ENCODE measurements around the gene ARCN1.
"Not testable (repeated sequence)": the region's sequence is repeated elsewhere in the genome, so short reads cannot be mapped to it uniquely, and the experiment has no call there.

The ARCN1 gene

DNA sequence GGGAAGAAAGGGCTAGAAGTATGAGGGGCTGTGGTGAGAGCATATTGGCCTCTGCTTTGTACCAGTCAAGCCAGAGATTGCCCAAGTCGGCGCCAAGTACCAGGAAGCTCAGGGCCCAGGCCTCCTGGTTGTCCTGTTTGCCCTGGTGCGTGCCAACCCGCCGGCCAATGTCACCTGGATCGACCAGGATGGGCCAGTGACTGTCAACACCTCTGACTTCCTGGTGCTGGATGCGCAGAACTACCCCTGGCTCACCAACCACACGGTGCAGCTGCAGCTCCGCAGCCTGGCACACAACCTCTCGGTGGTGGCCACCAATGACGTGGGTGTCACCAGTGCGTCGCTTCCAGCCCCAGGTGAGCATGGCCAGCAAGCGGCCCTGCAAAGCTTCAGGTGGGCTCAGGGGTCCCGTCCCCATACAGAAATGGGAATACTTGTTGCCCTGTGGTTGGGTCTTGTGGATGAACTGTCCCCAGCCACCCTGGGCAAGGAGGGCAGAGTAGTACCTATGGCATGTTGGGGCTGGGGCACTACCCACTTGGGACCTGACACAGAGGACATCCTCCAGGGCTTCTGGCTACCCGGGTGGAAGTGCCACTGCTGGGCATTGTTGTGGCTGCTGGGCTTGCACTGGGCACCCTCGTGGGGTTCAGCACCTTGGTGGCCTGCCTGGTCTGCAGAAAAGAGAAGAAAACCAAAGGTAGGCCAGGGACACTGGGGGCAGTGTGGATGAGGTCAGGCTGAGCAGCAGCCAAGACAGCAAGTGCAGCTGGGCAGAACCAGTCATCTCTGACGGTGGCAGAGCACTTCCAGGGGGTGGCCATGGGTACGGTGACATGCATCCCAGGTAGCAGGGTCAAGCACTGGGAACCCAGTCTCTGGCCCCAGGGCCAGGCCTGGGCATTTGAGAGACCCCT is 39.1 kb upstream of the ARCN1 start:
- TF ChIP-seq POLR2A (IDR thresholded peaks at IDR 0.05; ENCODE audit: low read depth, low read length), result no peak
- DNase-seq (ENCODE audit: insufficient read length, low spot score), result no peak
- FAIRE-seq, result no peak

GRCh38 chr11:118533769-118534729 is 38.2 kb upstream of the ARCN1 start:
- TF ChIP-seq POLR2A (IDR thresholded peaks at IDR 0.05; ENCODE audit: low read depth, low read length), result no peak
- FAIRE-seq, result no peak
- DNase-seq (ENCODE audit: insufficient read length, low spot score), result no peak

DNA sequence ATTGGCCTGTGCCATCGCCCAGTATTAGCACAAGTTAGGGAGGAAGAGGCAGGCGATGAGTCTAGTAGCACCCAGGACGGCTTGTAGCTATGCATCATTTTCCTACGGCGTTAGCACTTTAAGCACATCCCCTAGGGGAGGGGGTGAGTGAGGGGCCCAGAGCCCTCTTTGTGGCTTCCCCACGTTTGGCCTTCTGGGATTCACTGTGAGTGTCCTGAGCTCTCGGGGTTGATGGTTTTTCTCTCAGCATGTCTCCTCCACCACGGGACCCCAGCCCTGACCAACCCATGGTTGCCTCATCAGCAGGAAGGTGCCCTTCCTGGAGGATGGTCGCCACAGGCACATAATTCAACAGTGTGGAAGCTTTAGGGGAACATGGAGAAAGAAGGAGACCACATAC is 36.9 kb upstream of the ARCN1 start:
- no peak for DNase-seq (ENCODE audit: insufficient read length, low spot score)
- TF ChIP-seq POLR2A (IDR thresholded peaks at IDR 0.05; ENCODE audit: low read depth, low read length), result no peak
- FAIRE-seq, result no peak

- DNase-seq (ENCODE audit: insufficient read length, low spot score) (no peak), FAIRE-seq (no peak)
- no peak for TF ChIP-seq POLR2A (IDR thresholded peaks at IDR 0.05; ENCODE audit: low read depth, low read length)
These were observed 35.5 kb upstream of the ARCN1 start for GRCh38 chr11:118536726-118537125.

DNA sequence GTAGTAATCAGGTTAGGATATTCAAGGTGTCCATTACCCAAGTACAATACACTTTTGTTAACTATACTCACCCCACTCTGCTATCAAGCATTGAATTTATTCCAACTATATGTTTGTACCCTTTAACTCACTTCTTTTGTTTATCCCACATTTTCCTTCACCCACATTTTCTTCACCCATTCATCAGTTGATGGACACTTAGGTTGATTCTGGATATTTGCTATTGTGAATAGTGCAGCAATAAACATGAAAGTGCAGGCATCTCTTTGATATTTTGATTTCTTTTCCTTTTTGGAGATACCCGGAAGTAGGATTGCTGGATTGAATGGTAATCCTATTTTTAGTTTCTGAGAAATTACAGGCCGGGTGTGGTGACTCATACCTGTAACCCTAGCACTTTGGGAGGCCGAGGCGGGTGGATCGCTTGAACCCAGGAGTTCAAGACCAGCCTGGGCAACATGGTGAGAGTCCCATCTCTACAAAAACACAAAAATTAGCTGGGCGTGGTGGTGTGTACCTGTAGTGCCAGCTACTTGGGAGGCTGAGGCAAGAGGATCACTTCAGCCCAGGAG is 34.7 kb upstream of the ARCN1 start:
- no peak for TF ChIP-seq POLR2A (IDR thresholded peaks at IDR 0.05; ENCODE audit: low read depth, low read length)
- FAIRE-seq (no peak), DNase-seq (ENCODE audit: insufficient read length, low spot score) (no peak)

DNA sequence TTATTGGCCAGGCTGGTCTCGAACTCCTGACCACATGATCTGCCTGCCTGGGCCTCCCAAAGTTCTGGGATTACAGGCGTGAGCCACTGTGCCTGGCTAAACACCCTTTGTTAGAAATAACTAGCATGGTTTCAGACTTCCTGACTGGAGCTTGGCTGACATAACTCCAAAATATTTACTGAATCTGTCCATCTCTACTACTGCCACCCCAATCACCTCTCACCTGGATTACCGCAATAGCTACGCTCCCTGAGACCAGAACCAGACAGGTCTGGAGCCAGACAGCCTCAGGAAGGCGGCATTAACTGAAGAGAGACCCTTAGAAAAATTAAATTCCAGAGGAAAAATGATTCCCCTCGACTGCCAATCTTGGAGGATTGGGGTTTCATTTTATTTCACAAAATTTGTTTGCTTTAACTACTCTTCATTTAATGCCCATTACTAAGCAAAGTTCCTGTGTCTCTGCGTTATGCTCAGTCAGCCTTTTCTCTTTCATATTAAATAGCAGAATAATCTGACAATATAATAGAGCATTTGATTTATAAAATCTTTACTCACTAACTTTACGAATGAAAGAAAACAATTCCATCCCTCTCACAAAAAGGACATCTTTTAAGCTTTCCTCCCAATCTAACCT is 28.1 kb upstream of the ARCN1 start:
- FAIRE-seq (no peak), DNase-seq (ENCODE audit: insufficient read length, low spot score) (no peak)
- TF ChIP-seq POLR2A (IDR thresholded peaks at IDR 0.05; ENCODE audit: low read depth, low read length), result no peak

DNA sequence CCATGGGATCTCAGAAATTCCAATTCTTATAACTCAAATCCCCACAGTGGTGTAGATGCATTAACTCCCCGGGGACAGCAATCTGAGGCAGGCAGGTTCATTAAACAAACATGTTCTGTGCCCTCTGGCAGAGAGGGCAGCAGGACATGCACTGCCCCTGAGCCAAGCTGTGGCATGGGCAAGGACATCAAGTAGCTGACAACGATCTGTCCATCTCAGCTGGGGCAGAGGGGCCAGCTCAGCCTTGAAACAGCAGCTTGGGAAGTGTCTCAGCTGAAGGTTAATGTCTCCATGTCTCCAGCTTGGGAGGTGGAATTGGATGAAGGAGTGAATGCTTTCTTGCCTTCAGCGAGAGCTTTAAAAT is 27.6 kb upstream of the ARCN1 start:
- no peak for TF ChIP-seq POLR2A (IDR thresholded peaks at IDR 0.05; ENCODE audit: low read depth, low read length)
- DNase-seq (ENCODE audit: insufficient read length, low spot score) (no peak), FAIRE-seq (no peak)

GRCh38 chr11:118545533-118545932 is 26.7 kb upstream of the ARCN1 start:
- DNase-seq (ENCODE audit: insufficient read length, low spot score), result no peak
- no peak for TF ChIP-seq POLR2A (IDR thresholded peaks at IDR 0.05; ENCODE audit: low read depth, low read length)
- FAIRE-seq, result no peak

DNA sequence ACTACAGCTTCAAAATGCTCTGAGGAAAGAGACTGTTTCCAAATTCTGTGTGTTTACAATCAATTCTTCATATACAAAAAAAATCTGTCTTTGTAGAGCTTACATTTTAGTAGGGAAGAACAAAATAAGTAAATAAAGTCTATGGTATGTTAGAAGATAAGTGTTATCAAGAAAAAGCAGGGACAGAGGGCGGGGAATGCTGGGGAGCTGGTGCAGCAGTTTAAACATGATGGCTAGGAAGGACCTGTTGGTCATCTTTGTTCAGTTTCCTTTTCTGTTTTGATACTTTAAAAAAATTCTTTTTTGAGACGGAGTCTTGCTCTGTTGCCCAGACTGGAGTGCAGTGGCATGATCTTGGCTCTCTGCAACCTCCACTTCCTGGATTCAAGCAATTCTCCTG is 25.1 kb upstream of the ARCN1 start:
- DNase-seq (ENCODE audit: insufficient read length, low spot score) (no peak), FAIRE-seq (no peak)
- TF ChIP-seq POLR2A (IDR thresholded peaks at IDR 0.05; ENCODE audit: low read depth, low read length), result no peak

DNA sequence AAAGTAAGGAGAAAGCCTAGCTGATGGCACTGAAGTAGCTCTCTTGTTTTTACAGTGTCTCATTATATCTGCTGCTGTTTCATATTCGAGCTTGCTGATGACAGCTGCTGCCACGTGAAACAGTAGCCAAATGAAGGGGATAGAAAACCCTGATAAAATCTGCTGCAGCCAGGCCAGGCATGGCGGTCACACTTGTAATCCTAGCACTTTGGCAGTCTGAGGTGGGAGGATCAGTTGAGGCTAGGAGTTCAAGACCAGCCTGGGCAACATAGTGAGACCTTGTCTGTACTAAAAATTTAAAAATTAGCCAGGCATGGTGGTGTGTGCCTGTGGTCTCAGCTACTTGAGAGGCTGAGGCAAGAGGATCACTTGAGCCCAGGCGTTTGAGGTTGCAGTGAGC is 19.9 kb upstream of the ARCN1 start:
- no peak for DNase-seq (ENCODE audit: insufficient read length, low spot score)
- FAIRE-seq, result no peak
- TF ChIP-seq POLR2A (IDR thresholded peaks at IDR 0.05; ENCODE audit: low read depth, low read length), result no peak

- DNase-seq (ENCODE audit: insufficient read length, low spot score) (no peak), FAIRE-seq (no peak)
- TF ChIP-seq POLR2A (IDR thresholded peaks at IDR 0.05; ENCODE audit: low read depth, low read length), result no peak
These were observed 11.4 kb upstream of the ARCN1 start for GRCh38 chr11:118560806-118561205.

GRCh38 chr11:118565051-118565450 is 7.2 kb upstream of the ARCN1 start:
- TF ChIP-seq POLR2A (IDR thresholded peaks at IDR 0.05; ENCODE audit: low read depth, low read length), result no peak
- no peak for DNase-seq (ENCODE audit: insufficient read length, low spot score)
- FAIRE-seq, result no peak

DNA sequence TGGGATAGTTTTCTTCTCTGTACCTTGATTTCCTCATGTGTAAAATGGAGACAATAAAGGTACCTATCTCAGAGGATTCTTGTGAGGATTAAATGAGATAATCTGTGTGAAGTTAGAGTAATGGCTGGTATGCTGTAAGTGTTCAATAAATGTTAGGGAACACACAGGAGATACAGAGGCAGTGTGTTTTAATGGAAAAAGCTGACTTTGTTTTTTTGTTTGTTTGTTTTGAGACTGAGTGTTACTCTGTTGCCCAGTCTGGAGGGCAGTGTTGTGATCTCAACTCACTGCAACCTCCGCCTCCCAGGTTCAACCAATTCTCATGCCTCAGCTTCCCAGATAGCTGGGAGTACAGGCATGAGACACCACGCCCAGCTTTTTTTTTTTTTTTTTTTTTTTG is 2.5 kb upstream of the ARCN1 start:
- no peak for DNase-seq (ENCODE audit: insufficient read length, low spot score)
- no peak for TF ChIP-seq POLR2A (IDR thresholded peaks at IDR 0.05; ENCODE audit: low read depth, low read length)
- FAIRE-seq, result no peak

- DNase-seq (ENCODE audit: insufficient read length, low spot score) (no peak), FAIRE-seq (no peak)
- TF ChIP-seq POLR2A (IDR thresholded peaks at IDR 0.05; ENCODE audit: low read depth, low read length), result no peak
These were observed 1.4 kb upstream of the ARCN1 start for GRCh38 chr11:118570787-118571186.

- not testable (repeated sequence) for FAIRE-seq
These were observed 528 bp upstream of the ARCN1 start for GRCh38 chr11:118571701-118572060.

More at GRCh38 chr11:118571701-118572060, 528 bp upstream of the ARCN1 start:
- DNase-seq (ENCODE audit: insufficient read length, low spot score), result not testable (repeated sequence)
